ENCODE data around the gene ZNF524.

- TF ChIP-seq EZH2 (IDR thresholded peaks at IDR 0.05; ENCODE audit: insufficient read depth, low read length): no peak
- TF ChIP-seq, protein P1, sequence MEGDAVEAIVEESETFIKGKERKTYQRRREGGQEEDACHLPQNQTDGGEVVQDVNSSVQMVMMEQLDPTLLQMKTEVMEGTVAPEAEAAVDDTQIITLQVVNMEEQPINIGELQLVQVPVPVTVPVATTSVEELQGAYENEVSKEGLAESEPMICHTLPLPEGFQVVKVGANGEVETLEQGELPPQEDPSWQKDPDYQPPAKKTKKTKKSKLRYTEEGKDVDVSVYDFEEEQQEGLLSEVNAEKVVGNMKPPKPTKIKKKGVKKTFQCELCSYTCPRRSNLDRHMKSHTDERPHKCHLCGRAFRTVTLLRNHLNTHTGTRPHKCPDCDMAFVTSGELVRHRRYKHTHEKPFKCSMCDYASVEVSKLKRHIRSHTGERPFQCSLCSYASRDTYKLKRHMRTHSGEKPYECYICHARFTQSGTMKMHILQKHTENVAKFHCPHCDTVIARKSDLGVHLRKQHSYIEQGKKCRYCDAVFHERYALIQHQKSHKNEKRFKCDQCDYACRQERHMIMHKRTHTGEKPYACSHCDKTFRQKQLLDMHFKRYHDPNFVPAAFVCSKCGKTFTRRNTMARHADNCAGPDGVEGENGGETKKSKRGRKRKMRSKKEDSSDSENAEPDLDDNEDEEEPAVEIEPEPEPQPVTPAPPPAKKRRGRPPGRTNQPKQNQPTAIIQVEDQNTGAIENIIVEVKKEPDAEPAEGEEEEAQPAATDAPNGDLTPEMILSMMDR (IDR thresholded peaks at IDR 0.05; ENCODE audit: insufficient read depth, low read depth, low read length): no peak
Observed at GRCh38 chr19:55619286-55619685, 19.2 kb downstream of the ZNF524 start.
